Ishikawa (cell line): ENCODE measurements around the gene SMIM28.

ENCODE experiments used
- CEBPB ChIP-seq: IDR thresholded peaks from 2 replicates; pipeline ENCODE4 v1.6.1; 2012
- CREB1 ChIP-seq: IDR thresholded peaks from 2 replicates; pipeline ENCODE4 v1.6.1; 2012; ENCODE audit warnings: low read depth
- EGR1 ChIP-seq: IDR thresholded peaks from 2 replicates; pipeline ENCODE4 v1.6.1; 2012
- EP300 ChIP-seq: IDR thresholded peaks from 2 replicates; pipeline ENCODE4 v1.6.1; 2012; ENCODE audit warnings: borderline replicate concordance
- FOXM1 ChIP-seq: IDR thresholded peaks from 2 replicates; pipeline ENCODE4 v1.6.1; 2012; ENCODE audit warnings: low read depth, borderline replicate concordance
- NFIC ChIP-seq: IDR thresholded peaks from 2 replicates; pipeline ENCODE4 v1.6.1; 2012
- RAD21 ChIP-seq: IDR thresholded peaks from 2 replicates; pipeline ENCODE4 v1.6.1; 2012; ENCODE audit warnings: low read depth
- TAF1 ChIP-seq: IDR thresholded peaks from 2 replicates; pipeline ENCODE4 v1.6.1; 2012; ENCODE audit warnings: low read depth, mild to moderate bottlenecking
- TCF12 ChIP-seq: IDR thresholded peaks from 2 replicates; pipeline ENCODE4 v1.6.1; 2012; ENCODE audit warnings: low read depth
- TEAD4 ChIP-seq: IDR thresholded peaks from 2 replicates; pipeline ENCODE4 v1.6.1; 2012
- YY1 ChIP-seq: IDR thresholded peaks from 2 replicates; pipeline ENCODE4 v1.6.1; 2012; ENCODE audit warnings: low read depth
- ZBTB7A ChIP-seq: IDR thresholded peaks from 2 replicates; pipeline ENCODE4 v1.6.1; 2012; ENCODE audit warnings: low read depth
- TF ChIP-seq, protein P1 (sequence below): IDR thresholded peaks from 2 replicates; pipeline ENCODE4 v1.6.1; 2012; ENCODE audit warnings: low read depth, mild to moderate bottlenecking
- TF ChIP-seq, protein P2 (sequence below): IDR thresholded peaks from 2 replicates; pipeline ENCODE4 v1.6.1; 2012
- TF ChIP-seq, protein P3 (sequence below): IDR thresholded peaks from 2 replicates; pipeline ENCODE4 v1.6.1; 2012

SMIM28 gene

DNA sequence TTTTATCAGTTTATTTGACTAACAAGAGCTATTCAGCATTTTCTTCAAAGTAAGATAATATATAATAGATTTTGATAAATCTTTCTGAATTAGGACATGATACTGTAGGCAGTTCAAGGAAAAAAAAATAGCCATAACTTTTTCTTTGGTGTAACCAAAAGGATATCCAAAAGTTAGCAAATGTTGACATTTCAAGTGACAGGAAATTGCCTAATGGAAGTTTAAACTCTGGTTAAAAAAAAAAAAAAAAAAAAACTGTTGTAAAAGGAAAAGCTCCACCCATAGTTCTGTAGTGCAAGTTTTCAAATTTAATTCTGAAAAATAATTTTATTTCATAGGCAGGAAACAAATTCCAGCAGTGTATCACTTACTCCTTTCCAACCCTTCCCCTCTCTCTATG lies 45.2 kb downstream of the SMIM28 start:
- TF ChIP-seq NFIC (no peak), CEBPB (no peak), CREB1 (no peak), ZBTB7A (no peak), TAF1 (no peak), TEAD4 (no peak), FOXM1 (no peak), YY1 (no peak), EP300 (no peak), RAD21 (no peak), EGR1 (no peak), TCF12 (no peak)
- TF ChIP-seq, protein P1, sequence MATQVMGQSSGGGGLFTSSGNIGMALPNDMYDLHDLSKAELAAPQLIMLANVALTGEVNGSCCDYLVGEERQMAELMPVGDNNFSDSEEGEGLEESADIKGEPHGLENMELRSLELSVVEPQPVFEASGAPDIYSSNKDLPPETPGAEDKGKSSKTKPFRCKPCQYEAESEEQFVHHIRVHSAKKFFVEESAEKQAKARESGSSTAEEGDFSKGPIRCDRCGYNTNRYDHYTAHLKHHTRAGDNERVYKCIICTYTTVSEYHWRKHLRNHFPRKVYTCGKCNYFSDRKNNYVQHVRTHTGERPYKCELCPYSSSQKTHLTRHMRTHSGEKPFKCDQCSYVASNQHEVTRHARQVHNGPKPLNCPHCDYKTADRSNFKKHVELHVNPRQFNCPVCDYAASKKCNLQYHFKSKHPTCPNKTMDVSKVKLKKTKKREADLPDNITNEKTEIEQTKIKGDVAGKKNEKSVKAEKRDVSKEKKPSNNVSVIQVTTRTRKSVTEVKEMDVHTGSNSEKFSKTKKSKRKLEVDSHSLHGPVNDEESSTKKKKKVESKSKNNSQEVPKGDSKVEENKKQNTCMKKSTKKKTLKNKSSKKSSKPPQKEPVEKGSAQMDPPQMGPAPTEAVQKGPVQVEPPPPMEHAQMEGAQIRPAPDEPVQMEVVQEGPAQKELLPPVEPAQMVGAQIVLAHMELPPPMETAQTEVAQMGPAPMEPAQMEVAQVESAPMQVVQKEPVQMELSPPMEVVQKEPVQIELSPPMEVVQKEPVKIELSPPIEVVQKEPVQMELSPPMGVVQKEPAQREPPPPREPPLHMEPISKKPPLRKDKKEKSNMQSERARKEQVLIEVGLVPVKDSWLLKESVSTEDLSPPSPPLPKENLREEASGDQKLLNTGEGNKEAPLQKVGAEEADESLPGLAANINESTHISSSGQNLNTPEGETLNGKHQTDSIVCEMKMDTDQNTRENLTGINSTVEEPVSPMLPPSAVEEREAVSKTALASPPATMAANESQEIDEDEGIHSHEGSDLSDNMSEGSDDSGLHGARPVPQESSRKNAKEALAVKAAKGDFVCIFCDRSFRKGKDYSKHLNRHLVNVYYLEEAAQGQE: no peak
- TF ChIP-seq, protein P2, sequence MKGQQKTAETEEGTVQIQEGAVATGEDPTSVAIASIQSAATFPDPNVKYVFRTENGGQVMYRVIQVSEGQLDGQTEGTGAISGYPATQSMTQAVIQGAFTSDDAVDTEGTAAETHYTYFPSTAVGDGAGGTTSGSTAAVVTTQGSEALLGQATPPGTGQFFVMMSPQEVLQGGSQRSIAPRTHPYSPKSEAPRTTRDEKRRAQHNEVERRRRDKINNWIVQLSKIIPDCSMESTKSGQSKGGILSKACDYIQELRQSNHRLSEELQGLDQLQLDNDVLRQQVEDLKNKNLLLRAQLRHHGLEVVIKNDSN: no peak
- TF ChIP-seq, protein P3, sequence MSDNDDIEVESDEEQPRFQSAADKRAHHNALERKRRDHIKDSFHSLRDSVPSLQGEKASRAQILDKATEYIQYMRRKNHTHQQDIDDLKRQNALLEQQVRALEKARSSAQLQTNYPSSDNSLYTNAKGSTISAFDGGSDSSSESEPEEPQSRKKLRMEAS: no peak

DNA sequence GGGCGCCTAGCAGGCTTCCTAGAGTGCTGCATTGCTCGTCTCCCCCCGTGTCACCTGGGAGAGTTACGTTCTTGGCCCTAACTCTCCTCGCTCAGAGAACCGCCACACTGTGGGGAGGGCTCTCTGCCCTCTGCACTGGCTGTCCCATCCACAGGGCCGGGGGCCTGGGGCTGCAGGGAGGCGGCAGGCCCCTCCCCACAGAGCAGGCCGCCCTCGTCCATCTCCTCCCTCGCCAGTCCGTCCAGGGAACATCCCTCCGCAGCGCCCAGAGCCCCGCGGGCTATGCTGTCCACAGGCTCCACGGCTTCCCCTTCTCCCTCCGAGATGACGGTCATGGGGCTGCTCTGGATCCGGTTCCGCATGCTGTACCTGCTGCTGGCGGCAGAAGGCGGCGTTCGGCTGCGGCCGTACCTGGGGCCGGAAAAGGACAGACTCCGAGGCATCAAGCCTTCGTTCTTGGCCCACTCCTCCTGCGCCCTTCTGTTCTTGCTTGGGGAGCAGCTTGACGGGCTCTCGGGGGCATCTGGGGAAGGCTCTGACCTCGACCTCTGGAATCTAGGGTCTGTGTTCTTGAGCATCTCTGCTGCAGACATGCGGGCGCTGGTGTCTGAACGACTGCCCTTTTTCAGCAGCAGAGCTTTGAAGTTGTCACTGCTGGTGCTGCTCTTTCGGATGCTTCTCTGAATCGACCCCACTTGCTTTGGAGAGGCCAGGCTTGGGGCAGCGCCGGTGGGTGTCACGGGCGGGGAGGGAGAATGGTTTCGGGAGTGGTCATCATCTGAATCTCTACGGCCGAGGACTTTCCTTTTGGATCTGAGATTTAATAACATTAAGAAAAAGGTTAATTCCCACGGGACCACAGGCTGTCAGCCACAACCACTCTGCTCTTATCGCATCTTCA lies 46.5 kb downstream of the SMIM28 start:
- TF ChIP-seq CREB1 (no peak), TCF12 (no peak), TEAD4 (no peak), RAD21 (no peak), YY1 (no peak), CEBPB (no peak), EP300 (no peak), ZBTB7A (no peak), TAF1 (no peak), NFIC (no peak), FOXM1 (no peak), EGR1 (no peak)
- TF ChIP-seq, protein P1: no peak
- TF ChIP-seq, protein P2: no peak
- TF ChIP-seq, protein P3: no peak

DNA sequence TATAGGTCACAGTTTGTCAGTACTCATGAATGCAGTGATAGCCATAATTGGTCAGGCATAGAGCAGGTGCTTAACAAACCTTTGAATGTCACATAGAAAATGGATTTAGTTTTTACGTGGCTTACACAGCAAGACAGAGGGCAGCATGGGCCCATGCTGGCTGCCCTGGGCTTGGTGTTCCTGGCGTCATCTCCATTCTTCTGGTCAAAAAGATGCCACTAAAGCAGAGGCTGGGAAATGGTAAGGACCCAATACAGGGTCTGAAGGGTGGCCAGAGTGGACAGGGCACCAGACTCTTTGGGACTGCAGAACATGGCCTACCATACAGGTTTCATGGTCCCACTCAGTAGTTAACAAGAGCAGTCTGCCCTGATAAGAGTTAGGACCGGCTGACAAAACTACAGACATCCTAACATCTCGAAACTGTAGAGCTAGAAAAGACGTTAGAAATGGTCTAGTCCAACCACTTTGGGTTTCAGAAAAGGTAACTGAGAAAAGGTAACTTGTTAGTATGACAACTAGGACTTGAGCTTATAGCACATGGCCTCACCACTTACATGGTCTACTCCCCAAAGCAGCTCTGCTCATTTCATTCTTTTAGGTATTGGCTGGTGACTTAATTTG lies 48.9 kb downstream of the SMIM28 start:
- TF ChIP-seq EP300 (no peak), CREB1 (no peak), TCF12 (no peak), FOXM1 (no peak)
- TF ChIP-seq, protein P2: no peak

DNA sequence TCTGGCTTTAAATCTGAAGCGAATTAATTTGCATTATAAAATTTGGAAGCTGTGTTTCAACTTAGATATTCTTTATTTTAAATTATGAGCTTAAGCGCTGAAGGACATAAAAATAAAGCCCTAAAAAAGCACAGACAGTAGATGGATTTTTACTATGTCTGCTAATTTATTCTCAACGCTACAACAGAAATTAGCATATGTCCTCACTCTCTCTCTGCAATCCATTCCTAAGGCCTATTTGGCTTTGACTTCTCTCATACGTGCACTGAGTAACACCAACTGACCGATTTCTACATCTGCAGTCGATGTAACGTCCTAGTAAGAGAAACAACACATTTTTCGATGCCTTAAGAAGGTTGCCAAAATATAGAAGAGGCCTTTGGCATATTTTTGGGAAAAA lies 50.0 kb downstream of the SMIM28 start:
- TF ChIP-seq RAD21 (no peak), TEAD4 (no peak), YY1 (no peak), ZBTB7A (no peak), TCF12 (no peak), CEBPB (no peak)

DNA sequence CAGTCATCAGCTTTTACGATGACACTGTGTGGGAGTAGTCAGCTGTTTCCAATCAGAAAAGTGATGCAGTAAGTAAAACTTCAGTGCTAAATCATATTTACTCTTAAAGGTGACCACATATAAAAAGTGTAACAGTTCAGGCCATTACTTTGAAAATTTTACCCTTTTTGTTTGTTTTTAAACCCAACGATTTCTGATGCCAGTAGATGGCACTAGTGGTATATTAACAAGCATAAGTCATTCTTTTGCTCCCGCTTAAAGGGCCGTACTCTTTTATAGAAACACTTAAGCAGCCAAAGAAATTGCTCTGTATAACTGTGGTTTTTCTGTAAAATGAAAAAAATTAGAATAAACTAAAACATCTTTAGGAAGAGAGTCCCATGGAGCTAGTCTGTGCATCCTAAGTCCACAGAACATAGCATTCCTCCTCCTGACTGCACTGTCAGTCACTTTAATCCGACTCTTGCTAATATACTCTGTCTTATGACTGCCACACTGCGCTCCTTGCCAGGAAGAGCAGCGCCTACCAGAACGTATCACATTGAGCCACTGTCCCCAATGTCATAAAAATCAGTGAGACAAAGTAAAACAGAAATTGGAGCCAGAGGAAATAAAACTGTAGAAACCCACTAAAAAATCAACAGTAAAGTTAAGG lies 51.4 kb downstream of the SMIM28 start:
- peak; percentile 77 for TF ChIP-seq RAD21
- 0 out of 2 replicates have a peak, but pooled peaks have one; percentile 27 for TF ChIP-seq FOXM1
- TF ChIP-seq, protein P1: no peak
